ENCODE results near the gene SSMEM1.

GRCh38 chr7:130160455-130160854 lies 47.2 kb upstream of the SSMEM1 start:
- TF ChIP-seq ZNF384 (IDR thresholded peaks at IDR 0.05) (no peak), SP1 (IDR thresholded peaks at IDR 0.05) (no peak), FOXA1 (IDR thresholded peaks at IDR 0.05) (no peak), SUZ12 (IDR thresholded peaks at IDR 0.05) (no peak), CTBP1 (IDR thresholded peaks at IDR 0.05; ENCODE audit: borderline replicate concordance) (no peak), HDGF (IDR thresholded peaks at IDR 0.05; ENCODE audit: borderline replicate concordance) (no peak), BHLHE40 (IDR thresholded peaks at IDR 0.05; ENCODE audit: borderline replicate concordance) (no peak), FOXM1 (IDR thresholded peaks at IDR 0.05; ENCODE audit: borderline replicate concordance) (no peak), FOXK2 (IDR thresholded peaks at IDR 0.05) (no peak), LEF1 (IDR thresholded peaks at IDR 0.05; ENCODE audit: borderline replicate concordance) (no peak)
